Neural progenitor cell (in vitro differentiated cells): ENCODE measurements around the gene NOL6.

Source experiments
- EZH2 ChIP-seq: fragments of 200-600 bp; sonication (generic); IDR thresholded peaks from 2 replicates; pipeline ENCODE4 v1.6.1; 2017; ENCODE audit warnings: antibody characterized with exemption, mild to moderate bottlenecking, moderate library complexity
- TF ChIP-seq, protein P1 (sequence below): fragments of 200-600 bp; sonication (generic); IDR thresholded peaks from 2 replicates; pipeline ENCODE4 v1.5.1; 2017; ENCODE audit warnings: antibody characterized with exemption, mild to moderate bottlenecking

DNA sequence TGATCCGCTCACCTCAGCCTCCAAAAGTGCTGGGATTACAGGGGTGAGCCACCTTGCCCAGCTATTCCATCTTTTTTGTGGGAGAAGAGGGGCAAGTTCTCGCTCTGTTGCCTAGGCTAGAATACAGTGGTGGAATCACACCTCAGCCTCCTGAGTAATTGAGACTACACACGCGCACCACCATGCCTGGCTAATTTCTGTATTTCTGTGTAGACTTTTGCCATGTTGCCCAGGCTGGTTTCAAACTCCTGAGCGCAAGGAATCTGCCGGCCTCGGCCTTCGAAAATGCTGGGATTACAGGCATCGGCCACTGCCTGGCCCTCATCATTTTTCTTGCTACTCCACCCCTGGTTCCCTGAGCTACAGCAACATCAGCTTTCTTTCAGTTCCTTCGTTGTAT is 2.8 kb upstream of the NOL6 start:
- TF ChIP-seq, protein P1, sequence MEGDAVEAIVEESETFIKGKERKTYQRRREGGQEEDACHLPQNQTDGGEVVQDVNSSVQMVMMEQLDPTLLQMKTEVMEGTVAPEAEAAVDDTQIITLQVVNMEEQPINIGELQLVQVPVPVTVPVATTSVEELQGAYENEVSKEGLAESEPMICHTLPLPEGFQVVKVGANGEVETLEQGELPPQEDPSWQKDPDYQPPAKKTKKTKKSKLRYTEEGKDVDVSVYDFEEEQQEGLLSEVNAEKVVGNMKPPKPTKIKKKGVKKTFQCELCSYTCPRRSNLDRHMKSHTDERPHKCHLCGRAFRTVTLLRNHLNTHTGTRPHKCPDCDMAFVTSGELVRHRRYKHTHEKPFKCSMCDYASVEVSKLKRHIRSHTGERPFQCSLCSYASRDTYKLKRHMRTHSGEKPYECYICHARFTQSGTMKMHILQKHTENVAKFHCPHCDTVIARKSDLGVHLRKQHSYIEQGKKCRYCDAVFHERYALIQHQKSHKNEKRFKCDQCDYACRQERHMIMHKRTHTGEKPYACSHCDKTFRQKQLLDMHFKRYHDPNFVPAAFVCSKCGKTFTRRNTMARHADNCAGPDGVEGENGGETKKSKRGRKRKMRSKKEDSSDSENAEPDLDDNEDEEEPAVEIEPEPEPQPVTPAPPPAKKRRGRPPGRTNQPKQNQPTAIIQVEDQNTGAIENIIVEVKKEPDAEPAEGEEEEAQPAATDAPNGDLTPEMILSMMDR = no peak
- TF ChIP-seq EZH2 = no peak
